ENCODE results near the gene CEPT1.

The CEPT1 gene

DNA sequence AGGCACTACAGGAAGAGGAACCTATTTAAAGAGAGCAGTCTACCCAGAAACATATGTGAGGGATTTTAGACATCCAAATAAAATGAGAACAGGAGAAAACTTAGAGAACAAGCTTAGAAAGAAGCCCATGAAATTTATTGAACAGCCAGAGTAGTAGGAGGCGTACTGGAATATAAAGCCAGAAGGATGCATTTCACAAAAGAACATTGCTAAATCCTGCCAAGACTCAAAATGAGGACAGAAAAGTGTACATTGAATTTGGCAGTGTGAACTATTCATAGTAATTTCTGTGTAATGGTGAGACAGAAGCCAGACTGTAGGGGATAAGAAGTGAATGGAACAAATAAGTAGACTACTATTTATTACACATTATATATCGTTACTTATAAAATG lies 22.5 kb downstream of the CEPT1 start:
- intact Hi-C loops (cut with DNase I; ENCODE audit: low total_unique reads), result no loop called here
- H3K4me1 ChIP-seq, result no peaks in the 10 kb centered on the region
- H3K27me3 ChIP-seq, result no peaks in the 10 kb centered on the region
- TF ChIP-seq, protein P1, sequence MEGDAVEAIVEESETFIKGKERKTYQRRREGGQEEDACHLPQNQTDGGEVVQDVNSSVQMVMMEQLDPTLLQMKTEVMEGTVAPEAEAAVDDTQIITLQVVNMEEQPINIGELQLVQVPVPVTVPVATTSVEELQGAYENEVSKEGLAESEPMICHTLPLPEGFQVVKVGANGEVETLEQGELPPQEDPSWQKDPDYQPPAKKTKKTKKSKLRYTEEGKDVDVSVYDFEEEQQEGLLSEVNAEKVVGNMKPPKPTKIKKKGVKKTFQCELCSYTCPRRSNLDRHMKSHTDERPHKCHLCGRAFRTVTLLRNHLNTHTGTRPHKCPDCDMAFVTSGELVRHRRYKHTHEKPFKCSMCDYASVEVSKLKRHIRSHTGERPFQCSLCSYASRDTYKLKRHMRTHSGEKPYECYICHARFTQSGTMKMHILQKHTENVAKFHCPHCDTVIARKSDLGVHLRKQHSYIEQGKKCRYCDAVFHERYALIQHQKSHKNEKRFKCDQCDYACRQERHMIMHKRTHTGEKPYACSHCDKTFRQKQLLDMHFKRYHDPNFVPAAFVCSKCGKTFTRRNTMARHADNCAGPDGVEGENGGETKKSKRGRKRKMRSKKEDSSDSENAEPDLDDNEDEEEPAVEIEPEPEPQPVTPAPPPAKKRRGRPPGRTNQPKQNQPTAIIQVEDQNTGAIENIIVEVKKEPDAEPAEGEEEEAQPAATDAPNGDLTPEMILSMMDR (IDR thresholded peaks at IDR 0.05), result no peak
- no peaks in the 10 kb centered on the region for H3K9me3 ChIP-seq
- no peak overlapping the region for H3K4me3 ChIP-seq
- no peak for DNase-seq
- H3K36me3 ChIP-seq, result peaks cover 27 to 40% (median 28%) of the 10 kb centered on the region in 3 donors
- no peak overlapping the region for H3K27ac ChIP-seq

DNA sequence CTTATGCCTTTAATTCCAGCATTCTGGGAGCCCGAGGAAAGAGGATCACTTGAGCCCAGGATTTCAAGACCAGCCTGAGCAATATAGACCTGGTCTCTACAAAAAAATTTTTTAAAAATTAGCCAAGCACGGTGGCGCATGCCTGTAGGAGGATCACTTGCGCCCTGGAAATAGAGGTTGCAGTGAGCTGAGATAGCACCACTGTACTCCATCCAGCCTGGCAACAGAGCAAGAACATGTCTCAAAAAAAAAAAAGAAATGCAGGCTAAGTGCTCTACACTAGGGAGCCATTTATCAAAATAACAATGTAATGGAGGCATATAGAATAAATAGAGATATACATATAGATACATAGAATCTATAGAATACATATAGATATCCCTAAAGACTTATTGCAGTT lies 23.3 kb downstream of the CEPT1 start:
- no peaks in the 10 kb centered on the region for H3K9me3 ChIP-seq
- no peak overlapping the region for H3K4me3 ChIP-seq
- peaks cover 33 to 44% (median 35%) of the 10 kb centered on the region in 3 donors for H3K36me3 ChIP-seq
- TF ChIP-seq, protein P1 (IDR thresholded peaks at IDR 0.05), result no peak
- intact Hi-C loops (cut with DNase I; ENCODE audit: low total_unique reads), result no loop called here
- DNase-seq, result no peak
- no peak overlapping the region for H3K27ac ChIP-seq
- H3K4me1 ChIP-seq, result no peaks in the 10 kb centered on the region
- H3K27me3 ChIP-seq, result no peaks in the 10 kb centered on the region

DNA sequence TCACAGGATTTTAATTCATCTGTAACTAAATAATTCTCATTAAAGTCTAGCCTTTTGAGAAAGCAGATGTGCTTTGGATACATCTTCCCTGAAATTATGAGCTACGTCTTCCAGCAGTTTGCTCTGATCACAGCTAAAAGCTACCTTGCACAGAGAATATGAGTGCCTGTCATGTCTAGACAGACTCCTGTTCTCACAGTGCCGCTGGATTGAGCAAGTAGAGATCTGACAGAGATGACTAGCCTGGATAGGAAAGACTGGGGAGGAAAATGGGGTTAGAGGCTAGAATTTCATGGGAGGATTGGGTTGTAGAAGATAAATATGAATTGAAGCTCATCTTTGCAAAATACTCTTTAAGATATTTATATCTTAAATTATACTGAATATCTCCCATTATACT lies 24.1 kb downstream of the CEPT1 start:
- Histone ChIP-seq H3K36me3 (peaks cover 35 to 51% (median 42%) of the 10 kb centered on the region in 3 donors), H3K4me3 (no peak overlapping the region), H3K27me3 (no peaks in the 10 kb centered on the region), H3K27ac (no peak overlapping the region), H3K4me1 (no peaks in the 10 kb centered on the region), H3K9me3 (no peaks in the 10 kb centered on the region)
- TF ChIP-seq, protein P1 (IDR thresholded peaks at IDR 0.05), result no peak
- intact Hi-C loops (cut with DNase I; ENCODE audit: low total_unique reads), result no loop called here
- DNase-seq, result no peak

DNA sequence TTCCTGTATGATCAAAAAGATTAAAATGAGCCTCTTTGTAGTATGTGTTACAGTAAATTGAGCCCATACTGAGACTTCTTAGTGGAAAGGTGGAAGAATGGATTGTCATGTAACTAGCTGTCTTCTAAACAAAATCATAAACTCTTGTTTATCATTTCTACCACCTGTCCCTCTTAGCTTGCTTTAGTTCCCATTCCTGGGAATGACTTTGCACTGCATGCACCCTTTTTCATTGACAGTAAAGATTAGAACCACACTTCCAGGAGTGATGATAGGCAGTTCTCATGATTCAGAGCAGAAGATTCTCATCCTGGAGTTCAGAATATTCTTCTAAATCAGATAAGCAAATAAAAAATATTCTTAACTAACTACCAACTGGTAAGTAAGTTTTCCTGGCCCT lies 32.4 kb downstream of the CEPT1 start:
- H3K27ac ChIP-seq, result no peak overlapping the region
- no peaks in the 10 kb centered on the region for H3K9me3 ChIP-seq
- intact Hi-C loops (cut with DNase I; ENCODE audit: low total_unique reads), result no loop called here
- no peaks in the 10 kb centered on the region for H3K27me3 ChIP-seq
- peaks cover 26 to 55% (median 30%) of the 10 kb centered on the region in 3 donors for H3K36me3 ChIP-seq
- H3K4me1 ChIP-seq, result no peaks in the 10 kb centered on the region
- TF ChIP-seq, protein P1 (IDR thresholded peaks at IDR 0.05), result no peak
- H3K4me3 ChIP-seq, result no peak overlapping the region
- DNase-seq, result no peak

DNA sequence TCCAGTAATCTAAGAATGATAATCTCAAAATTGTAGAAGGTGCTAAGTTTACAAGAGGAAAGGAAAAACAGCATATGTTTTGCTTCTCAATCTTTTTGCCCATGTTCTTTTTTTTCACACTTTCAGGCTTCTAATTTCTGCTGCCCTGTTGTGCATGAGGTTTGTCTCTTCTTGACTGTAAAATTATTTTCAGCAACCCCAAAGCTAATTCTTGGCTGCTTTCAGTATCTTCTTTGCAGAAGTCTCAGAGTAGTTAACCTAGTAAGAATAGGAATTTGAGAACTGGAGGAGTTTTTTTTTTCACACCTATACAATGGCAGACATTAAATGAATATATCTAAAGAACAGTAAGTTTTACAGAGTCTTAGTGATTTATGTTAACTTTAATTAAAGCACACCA lies 34.0 kb downstream of the CEPT1 start:
- Histone ChIP-seq H3K27ac (no peak overlapping the region), H3K36me3 (peaks cover 13 to 40% (median 29%) of the 10 kb centered on the region in 3 donors), H3K9me3 (no peaks in the 10 kb centered on the region), H3K4me3 (no peak overlapping the region), H3K4me1 (no peaks in the 10 kb centered on the region), H3K27me3 (no peaks in the 10 kb centered on the region)
- TF ChIP-seq, protein P1 (IDR thresholded peaks at IDR 0.05), result no peak
- DNase-seq, result no peak
- intact Hi-C loops (cut with DNase I; ENCODE audit: low total_unique reads), result no loop called here

DNA sequence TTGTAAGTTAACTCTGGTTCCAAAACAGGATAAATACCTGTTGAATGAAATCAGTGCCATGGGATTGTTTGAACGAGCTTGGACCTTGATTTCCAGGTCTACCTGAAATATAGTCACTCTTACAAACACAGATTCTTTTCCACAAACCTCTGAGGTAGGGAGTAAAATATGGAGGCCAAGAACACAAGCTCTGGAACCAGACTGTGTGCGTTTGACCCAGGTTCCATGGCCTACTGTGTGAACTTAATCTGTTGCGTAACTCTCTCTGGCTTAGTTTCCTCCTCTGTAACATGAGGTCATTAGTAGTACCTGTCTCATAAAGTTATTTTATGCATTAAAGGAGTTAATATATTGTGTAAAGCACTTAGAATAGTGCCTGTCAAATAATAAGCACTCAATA lies 35.3 kb downstream of the CEPT1 start:
- Histone ChIP-seq H3K27me3 (no peaks in the 10 kb centered on the region), H3K4me1 (no peaks in the 10 kb centered on the region), H3K27ac (no peak overlapping the region), H3K4me3 (no peak overlapping the region), H3K36me3 (peaks cover 12 to 42% (median 29%) of the 10 kb centered on the region in 3 donors), H3K9me3 (no peaks in the 10 kb centered on the region)
- intact Hi-C loops (cut with DNase I; ENCODE audit: low total_unique reads), result no loop called here
- TF ChIP-seq, protein P1 (IDR thresholded peaks at IDR 0.05), result no peak
- no peak for DNase-seq

Measured in tibial artery (tissue), 4 donors.